Islet of Langerhans (tissue), 1 donor: ENCODE measurements around the gene ZMAT5.

ENCODE experiments used
- FAIRE-seq: peaks from one replicate; lab custom pipeline; 2011; peaks lifted over from hg19 to GRCh38; lab: Jason Lieb, UNC

Gene ZMAT5

GRCh38 chr22:29706486-29706885 is 60.3 kb downstream of the ZMAT5 start:
- no peak for FAIRE-seq

GRCh38 chr22:29705651-29706050 is 61.2 kb downstream of the ZMAT5 start:
- FAIRE-seq, result no peak

- no peak for FAIRE-seq
Measured at GRCh38 chr22:29704528-29705285, 62.1 kb downstream of the ZMAT5 start.

- no peak for FAIRE-seq
Measured at GRCh38 chr22:29703569-29704195, 63.1 kb downstream of the ZMAT5 start.

- no peak for FAIRE-seq
Measured at GRCh38 chr22:29702931-29703501, 63.8 kb downstream of the ZMAT5 start.

GRCh38 chr22:29702000-29702930 is 64.5 kb downstream of the ZMAT5 start:
- peak; percentile 24 for FAIRE-seq

- peak; percentile 77 for FAIRE-seq
Measured at GRCh38 chr22:29701155-29701999, 65.4 kb downstream of the ZMAT5 start.

- no peak for FAIRE-seq
Measured at GRCh38 chr22:29700900-29701154, 66.0 kb downstream of the ZMAT5 start.

- FAIRE-seq, result no peak
Measured at GRCh38 chr22:29700206-29700899, 66.5 kb downstream of the ZMAT5 start.

GRCh38 chr22:29697853-29698598 is 68.8 kb downstream of the ZMAT5 start:
- FAIRE-seq, result no peak

GRCh38 chr22:29695129-29695926 is 71.5 kb downstream of the ZMAT5 start:
- FAIRE-seq, result no peak

- FAIRE-seq, result no peak
Measured at GRCh38 chr22:29693671-29694070, 73.1 kb downstream of the ZMAT5 start.

- no peak for FAIRE-seq
Measured at GRCh38 chr22:29693161-29693560, 73.6 kb downstream of the ZMAT5 start.

GRCh38 chr22:29692327-29692640 is 74.5 kb downstream of the ZMAT5 start:
- no peak for FAIRE-seq

- FAIRE-seq, result no peak
Measured at GRCh38 chr22:29691636-29692326, 75.0 kb downstream of the ZMAT5 start.

- no peak for FAIRE-seq
Measured at GRCh38 chr22:29690476-29690875, 76.3 kb downstream of the ZMAT5 start.

- FAIRE-seq, result no peak
Measured at GRCh38 chr22:29689880-29690213, 77.0 kb downstream of the ZMAT5 start.

- FAIRE-seq, result no peak
Measured at GRCh38 chr22:29689206-29689879, 77.5 kb downstream of the ZMAT5 start.

- no peak for FAIRE-seq
Measured at GRCh38 chr22:29684244-29684643, 82.6 kb downstream of the ZMAT5 start.
